ELR (cell line): ENCODE data around the gene ABHD11.
"Not testable (repeated sequence)": the region's sequence is repeated elsewhere in the genome, so short reads cannot be mapped to it uniquely, and the experiment has no call there.

Experiments used
- DNase-seq: peaks from one replicate; pipeline ENCODE4 v3.0.0-alpha.2; 2015; ENCODE audit warnings: low read depth

Gene ABHD11, protein sequence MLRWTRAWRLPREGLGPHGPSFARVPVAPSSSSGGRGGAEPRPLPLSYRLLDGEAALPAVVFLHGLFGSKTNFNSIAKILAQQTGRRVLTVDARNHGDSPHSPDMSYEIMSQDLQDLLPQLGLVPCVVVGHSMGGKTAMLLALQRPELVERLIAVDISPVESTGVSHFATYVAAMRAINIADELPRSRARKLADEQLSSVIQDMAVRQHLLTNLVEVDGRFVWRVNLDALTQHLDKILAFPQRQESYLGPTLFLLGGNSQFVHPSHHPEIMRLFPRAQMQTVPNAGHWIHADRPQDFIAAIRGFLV

DNA sequence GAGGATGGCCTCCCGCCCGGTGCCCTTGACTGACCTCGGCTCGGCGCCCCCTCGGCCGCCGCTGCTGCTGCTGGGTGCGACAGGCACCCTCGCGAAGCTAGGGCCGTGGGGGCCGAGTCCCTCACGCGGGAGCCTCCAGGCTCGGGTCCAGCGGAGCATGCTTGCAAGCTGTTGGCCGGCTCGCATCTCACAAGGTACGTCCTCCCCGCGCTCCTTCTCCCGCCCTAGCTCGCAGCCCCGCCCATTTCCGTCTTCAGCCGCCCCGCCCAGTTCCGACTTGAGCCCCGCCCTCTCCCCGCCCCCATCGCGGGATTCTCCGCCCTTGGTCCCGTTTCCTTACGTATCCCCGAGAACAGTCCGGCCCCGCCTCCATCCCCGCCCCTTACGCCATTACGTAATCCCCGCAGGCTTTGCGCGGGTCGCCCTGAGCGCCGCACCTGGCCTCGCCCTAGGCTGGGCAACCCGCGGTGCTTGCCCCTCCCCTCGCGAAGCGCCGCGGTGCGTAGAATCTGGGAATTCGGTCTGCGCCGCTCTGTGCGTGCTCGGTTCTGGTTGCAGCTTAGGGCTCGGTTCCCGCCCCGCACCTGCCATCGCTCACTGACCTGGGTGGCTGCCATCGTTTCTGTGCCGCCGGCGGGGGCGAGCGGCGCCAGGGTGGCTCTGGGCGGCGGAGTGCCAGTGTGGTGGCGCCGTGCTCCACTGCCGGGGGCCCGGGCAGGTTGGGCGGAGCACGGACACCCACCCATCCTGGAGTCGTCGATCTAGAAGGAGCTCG lies at the start of gene ABHD11:
TSS of gene ABHD11 (minus strand) at position 191 of the 775 bp plus-strand sequence. CDS start at position 159, 32 bp downstream.
- peak; percentile 94 for DNase-seq

DNA sequence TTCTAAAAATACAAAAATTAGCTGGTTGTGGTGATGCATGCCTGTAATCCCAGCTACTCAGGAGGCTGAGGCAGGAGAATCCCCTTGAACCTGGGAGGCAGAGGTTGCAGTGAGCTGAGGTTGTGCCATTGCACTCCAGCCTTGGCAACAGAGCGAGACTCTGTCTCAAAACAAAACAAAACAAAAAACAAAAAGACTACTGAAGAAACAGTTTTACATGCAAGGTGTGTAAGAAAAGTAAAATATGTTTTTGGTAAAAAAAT lies 49.1 kb upstream of the ABHD11 start:
- not testable (repeated sequence) for DNase-seq

DNA sequence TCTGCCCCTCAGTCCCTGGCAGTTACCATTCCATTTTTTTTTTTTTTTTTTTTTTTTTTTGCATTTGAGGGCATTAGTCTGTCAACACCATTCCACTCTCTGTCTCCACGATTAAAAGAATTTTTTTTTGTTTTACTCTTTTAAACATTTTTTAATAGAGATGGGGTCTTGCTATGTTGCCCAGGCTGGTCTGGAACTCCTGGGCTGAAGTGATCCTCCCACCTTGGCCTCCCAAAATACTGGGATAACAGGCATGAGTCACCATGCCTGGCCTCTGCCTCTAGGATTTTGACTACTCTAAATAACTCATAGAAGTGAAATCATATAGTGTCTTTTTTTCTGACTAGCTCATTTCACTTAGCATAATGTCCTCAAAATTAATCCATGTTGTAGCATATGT lies 48.0 kb upstream of the ABHD11 start:
- no peak for DNase-seq

DNA sequence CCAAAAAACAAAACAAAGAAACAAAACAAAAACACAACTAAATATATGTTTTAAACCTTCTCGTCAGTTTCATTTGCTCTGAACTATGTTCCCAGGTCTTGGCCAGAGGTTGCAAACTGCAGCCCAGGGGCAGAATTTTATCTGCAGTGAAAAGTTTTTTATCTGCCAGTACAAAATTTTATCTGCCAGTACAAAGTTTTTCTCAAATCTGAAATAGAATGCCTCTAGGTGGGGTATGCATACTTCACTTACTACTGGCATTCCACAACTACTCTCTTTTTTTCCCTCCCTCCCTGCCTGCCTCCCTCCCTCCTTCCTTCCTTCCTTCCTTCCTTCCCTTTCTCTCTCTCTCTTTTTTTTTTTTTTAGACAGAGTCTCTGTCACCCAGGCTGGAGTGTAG lies 40.9 kb upstream of the ABHD11 start:
- no peak for DNase-seq

DNA sequence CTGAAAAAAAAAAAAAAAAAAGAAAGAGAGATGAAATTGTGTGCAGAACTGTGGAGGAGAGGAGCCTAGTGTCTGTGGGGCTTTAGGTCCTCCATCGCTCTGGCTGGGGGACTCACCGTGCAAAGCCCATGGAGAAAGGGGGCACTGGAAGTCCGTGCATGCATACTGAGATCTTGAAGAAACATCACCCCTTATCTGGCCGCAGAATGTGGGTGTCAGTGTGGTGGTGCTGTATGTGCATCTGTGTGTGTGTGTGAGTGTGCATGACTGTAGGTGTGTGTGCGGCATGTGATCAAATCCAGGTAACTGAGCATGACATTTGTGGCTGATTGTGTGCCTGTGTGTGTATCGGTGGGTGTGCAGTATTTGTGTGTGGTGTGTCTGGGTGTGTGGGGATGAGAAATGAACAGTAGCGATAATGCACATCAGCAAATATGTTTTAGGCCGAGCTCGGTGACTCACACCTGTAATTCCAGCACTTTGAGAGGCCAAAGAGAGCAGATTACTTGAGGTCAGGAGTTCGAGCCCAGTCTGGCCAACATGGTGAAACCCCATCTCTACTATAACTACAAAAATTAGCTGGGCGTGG lies 40.3 kb upstream of the ABHD11 start:
- DNase-seq: no peak

DNA sequence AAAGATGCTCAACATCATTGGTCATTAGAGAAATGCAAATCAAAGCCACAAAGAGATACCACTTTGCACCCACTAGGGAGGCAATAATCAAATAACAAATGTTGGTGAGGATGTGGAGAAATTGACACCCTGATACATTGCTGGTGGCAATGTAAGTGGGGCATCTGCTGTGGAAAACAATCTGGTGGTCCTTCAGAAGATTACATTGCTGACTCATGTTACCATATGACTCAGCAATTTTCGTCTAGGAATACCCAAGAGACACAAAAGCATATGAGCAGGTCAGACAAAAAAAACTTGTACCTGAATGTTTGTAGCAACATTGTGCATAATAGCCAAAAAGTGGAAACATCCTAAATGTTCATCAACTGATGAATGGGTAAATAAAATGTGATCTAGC lies 36.3 kb upstream of the ABHD11 start:
- peak; percentile 47 for DNase-seq

DNA sequence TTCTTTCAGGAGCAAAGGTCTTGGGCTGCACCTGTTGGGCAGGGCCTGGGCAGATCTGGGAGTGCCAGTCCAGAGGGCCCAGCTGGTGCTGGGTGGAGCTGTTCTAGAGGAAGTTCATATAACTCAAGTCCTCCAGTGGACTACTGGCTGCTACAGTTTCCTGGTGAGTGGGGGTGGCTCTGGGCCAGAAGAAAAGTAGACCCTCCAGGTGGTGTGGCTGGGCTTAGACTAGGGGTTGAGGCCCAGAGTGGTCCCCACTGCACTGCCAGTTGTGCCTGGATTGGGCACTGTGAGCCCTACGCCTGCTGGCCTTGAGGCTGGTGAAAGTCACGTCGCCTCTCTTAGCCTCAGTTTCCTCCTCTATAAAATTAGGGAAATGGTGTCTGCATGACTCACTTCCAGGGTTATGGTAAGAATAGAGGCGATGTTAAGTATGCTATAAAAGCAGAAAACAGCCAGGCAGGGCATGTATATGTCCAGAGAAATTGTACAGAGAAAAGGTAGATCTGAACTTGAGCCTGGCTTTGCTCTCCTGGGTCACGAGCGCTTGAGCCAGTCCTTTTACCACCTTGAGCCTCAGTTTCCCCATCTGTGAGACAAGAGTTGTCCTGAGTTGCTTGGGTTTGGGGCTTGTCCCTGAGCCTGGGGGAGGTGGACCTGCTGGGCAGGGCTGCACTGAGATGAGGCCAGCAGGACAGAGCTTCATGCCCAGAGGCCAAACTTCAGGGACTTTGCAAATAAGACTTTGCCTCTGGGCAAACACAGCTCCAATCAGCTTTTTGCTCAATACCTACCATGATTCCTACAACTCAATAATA lies 35.3 kb upstream of the ABHD11 start:
- no peak for DNase-seq

DNA sequence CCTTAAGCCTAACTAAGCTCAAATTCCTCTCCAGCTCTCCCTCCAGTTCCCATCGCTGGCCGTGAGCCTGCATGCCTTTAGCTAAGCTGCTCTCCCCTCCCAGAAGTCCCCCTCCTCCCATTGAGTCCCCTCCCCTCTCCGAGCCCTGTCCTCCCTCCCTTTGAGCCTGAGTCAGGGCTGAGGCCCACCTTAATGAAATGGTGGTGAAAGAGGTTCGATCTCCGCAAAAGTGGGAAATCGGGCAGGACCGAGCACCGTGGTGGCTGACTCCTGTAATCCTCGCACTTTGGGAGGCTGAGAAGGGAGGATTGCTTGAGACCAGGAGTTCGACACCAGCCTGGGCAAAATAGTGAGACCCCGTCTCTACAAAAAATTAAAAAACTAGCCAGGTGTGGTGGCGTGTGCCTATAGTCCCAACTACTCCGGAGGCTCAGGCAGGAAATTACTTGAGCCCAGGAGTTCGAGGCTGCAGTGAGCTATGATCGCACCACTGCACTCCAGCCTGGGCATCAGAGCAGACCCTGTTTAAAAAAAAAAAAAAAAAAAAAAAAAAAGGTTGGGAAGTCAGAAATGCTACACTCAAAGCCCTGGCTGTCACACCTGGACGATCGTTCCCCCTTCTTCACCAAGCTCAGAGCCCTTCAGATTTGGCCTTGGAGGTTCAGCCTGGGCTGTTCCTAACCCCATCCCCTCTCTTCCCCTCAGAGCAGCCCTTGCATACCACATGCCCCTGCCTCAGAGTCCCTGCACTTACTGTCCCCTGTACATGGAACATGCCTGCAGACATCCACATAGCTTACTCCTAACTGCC lies 32.5 kb upstream of the ABHD11 start:
- no peak for DNase-seq

DNA sequence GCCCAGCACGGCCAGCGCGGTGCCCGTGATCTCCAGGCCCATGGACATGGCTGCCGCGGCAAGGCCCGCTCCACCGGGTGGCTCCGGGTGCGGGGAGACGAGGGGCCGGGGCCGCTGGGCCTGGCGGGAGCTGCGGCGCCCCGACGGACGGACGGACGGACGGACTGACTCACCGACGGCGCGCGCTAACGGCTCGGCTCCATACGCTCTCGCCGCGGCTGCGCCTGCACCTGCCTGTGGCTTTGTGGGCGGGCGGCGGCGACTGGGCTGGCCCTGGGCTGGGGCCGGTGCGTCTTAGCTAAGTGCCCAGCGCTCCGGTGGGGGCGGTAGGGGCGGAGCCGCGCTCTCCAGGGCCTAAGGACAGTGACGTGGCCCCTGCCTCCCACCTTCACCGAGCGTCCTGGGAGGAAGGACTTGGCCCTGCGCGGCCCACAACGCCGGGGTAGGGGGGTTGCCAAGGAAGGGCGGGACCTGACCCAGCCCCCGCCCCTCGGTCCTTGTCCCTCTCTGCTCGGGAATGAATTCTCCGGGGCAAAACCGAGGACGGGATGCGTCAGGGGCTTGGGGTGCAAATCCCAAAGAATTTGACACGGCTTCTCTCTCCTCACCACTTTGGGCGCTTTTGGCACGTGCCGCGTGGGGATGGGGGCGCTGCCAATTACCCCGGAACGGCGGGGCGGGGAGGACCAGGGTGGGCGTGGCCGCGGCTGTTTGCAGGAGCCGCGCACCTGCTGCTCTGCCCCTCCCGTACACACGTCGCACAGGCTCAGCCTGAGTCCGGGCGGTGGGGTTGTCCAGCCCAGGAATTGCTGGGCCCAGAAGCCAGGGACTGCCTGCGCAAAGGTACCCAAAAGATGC lies 31.6 kb upstream of the ABHD11 start, which contains the start of gene CLDN3:
TSS of gene CLDN3 (minus strand) at position 269 of the 858 bp plus-strand sequence. CDS start at position 48, 221 bp downstream.
- peak; percentile 15 for DNase-seq

DNA sequence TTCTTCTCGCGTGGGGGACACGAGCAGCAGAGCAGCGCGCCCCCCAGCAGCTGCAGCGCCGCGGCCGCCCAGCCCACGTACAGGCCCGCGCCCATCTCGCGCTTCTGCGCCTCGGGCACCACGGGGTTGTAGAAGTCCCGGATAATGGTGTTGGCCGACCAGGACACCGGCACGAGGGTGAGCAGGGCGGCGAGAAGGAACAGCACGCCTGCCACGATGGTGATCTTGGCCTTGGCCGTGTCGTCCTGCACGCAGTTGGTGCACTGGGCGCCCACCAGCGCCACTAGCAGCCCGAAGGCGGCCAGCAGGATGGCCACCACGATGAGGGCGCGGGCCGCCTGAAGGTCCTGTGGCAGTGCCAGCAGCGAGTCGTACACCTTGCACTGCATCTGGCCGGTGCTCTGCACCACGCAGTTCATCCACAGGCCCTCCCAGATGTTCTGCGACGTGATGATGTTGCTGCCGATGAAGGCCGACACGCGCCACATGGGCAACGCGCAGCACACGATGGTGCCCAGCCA lies 30.9 kb upstream of the ABHD11 start:
- no peak for DNase-seq

DNA sequence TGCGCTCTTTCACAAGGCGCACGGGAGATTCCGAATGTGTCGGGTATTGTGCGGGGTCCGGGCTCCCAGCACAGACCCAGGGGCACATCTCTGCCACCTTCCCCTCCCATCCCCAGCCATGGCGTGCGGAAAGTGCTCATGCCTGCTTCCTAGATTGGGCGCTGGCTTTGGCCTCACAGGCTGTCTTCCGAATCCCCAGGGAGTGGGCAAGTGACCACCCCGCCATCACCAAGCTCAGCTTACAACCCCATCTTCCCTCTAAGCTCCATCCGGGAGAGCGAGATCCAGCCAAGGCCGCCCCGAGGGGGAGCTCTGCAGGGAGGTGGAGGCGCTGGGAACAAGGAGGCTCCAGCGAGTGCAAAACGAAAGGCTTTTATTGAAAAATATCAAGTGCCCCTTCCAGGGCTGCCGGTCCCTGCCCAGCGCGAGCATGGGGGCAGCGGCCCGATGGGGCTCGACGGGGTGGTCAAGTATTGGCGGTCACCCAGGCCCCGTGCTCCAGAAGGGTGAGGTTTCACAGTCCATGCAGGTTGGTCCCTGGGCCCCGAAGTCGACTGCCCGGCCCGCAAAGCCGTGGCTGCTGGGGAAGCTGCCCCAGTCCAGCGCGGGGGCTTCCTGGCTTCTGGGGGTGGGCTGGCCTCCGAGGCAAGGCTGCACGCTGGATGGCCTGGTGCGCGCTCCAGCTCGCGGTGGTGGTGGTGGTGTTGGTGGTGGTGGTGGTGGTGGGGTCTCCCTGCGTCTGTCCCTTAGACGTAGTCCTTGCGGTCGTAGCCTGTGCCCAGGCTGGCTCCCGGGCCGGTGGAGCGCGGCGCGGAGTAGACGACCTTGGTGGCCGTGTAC lies 30.3 kb upstream of the ABHD11 start:
- no peak for DNase-seq

DNA sequence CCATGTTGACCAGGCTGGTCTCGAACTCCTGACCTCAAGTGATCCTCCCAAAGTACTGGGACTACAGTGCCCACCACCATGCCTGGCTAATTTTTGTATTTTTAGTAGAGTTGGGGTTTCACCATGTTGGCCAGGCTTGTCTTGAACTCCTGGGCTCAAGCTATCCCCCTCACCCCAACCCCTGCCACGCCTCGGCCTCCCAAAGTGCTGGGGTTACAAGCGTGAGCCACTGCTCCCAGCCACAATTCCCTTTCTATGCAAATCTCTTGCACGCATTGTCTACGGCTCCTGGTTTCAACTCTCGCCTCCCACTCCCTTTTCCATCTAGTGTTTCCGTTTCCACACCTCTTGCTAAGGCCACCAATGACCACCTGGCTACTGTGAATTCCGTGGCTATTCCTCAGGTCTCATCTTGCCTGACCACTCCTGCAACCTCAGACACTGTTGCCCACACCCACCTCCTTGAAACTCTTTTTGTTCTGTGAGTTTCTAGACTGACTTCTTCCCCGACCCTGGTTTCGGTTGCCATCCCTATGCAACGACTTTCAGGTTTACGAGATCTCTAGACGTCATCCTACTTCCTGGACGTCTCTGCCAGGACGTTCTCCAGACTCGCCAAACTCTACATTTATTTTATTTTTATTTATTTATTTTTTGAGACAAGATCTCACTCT lies 28.1 kb upstream of the ABHD11 start:
- no peak for DNase-seq

DNA sequence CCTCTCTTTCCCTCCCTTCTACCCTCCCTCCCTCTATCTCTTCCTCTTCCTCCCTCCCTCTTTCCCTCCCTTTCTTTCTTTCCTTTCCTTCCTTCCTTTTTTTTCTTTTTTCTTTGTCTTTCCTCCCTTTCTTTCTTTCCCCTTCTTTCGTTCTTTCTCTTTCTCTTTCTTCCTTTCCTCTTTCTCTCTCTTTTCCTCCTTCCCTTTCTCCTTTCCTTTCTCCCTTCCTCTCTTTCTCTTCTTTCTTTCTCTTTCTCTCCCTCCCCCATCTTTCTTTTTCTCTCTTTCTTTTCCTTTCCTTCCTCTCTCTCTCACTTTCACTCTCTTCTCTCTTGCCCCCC lies 24.0 kb upstream of the ABHD11 start:
- no peak for DNase-seq

DNA sequence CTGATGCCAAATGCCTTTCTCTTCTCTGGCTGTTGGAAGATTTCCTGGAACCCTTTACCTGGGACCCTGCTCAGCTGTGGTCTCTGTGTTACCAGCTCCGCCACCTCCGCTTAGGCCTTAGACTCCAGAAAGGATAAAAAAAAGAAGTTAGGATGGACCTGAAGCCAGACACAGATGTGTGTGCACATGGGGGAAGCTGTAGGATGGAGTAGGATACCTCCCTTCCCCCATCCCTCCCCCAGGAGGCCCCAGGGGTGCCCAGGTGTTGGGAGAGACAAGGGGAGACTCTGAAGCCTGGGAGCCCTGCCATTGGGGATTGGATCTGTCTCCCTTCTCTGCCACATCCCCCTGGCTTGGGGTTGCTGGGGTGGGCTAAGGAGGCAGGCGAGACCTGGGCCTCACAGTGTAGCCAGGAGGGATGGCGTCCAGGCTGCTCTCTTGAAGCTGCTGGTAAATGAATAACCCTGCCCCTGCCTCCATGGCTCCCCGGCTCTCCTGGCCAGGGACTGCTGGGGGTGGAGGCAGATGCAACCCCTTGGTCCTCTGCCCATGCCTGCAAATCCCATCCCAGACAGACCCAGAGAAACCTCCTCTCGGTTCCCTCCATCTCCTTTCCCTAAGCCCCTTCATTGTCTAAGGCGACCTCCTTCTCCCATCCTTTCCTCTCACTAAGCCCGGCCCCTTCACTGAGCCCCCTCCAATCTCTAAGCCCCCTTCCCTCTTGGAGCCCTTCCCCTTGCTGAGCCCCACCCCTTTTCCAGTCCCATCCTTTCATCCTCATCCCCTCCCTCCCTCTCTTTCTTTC lies 23.5 kb upstream of the ABHD11 start:
- no peak for DNase-seq

DNA sequence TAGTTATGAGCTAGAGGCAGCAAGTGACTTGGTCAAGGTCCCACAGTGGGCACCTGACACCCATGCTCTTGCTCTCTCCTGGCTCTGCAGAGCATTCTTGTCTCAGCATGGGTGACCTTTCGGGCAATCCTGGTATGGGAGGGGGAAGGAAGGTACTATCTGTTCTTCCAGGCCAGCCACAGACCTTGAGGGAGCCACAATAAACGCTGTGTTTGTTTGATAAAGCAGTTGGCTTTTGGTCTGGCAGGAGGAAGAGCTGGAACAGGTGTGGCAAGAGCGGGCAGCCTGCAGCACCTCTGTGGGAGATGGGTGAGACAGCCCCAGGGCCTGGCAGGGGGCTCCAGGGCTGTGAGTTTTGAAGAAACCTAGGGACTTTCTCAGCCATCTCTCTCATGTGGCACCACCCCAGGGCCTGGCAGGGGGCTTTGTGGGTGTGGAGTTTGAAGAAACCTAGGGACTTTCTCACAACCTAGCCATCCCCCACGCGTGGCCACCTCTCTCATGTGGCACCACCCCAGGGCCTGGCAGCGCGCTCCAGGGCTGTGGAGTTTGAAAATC lies 20.1 kb upstream of the ABHD11 start:
- DNase-seq: no peak

DNA sequence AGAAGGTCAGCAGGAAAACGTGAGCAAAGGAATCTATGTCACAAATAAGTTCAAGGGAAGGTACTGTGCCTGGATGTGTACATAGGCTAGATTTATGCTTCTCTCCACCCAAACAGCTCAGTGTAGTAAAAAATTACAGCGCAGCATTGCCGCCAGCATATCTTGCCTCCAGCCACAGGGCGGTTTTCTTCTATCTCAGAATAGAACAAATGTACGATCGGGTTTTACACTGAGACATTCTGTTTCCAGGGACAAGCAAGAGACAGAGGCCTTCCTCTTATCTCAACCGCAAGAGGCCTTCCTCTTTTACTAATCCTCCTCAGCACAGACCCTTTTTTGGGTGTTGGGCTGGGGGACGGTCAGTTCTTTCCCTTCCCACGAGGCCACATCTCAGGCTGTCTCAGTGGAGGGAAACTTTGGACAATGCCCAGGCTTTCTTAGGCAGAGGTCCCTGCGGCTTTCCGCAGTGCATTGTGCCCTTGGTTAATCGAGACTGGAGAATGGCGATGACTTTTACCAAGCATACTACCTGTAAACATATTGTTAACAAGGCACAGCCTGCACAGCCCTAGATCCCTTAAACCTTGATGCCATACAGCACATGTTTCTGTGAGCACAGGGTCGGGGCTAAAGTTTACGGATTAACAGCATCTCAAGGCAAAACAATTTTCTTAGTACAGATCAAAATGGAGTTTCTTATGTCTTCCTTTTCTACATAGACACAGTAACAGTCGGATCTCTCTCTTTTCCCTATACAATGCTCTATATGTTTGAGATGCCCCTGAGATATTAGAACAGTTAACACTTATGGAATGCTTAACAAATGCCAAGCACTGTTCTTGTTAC lies 11.6 kb upstream of the ABHD11 start:
- DNase-seq: no peak

DNA sequence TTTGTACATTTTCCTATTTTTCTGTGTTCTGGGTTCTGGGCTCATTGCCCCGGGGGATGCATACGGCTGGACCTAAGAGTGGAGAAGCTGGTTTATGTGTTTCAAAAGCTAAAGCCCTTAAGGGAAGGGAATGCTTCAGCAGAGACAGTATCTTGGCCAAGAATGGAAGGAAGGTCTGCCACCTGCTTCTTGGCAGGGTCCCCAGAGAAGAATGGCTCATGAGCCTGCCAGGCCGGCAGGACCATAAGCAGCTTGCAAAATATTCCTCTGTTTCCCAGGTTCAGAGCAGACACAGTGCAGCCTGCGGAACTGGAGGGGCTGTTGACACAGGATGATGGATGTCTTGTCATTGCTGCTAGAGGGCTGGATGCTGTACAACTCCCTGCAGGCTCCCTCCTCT lies 7.8 kb upstream of the ABHD11 start:
- DNase-seq: no peak
